HG03108 (cell line): Measurements from ENCODE around the gene ZNF541.
"Not testable (repeated sequence)": the region's sequence is repeated elsewhere in the genome, so short reads cannot be mapped to it uniquely, and the experiment has no call there.

Experiments used
- ATAC-seq: cut with Tn5 transposase; IDR thresholded peaks from one replicate; pipeline ENCODE4 v1.9.1; 2021; ENCODE audit warnings: moderate library complexity; ENCODE audit not compliant: unreplicated experiment

The ZNF541 gene

GRCh38 chr19:47599671-47600245 lies 26.8 kb upstream of the ZNF541 start:
- not testable (repeated sequence) for ATAC-seq

- ATAC-seq = no peak
Measured at GRCh38 chr19:47598407-47599349, 25.7 kb upstream of the ZNF541 start.

GRCh38 chr19:47595944-47596343 lies 23.0 kb upstream of the ZNF541 start:
- no peak for ATAC-seq

GRCh38 chr19:47593860-47594259 lies 20.9 kb upstream of the ZNF541 start:
- ATAC-seq = no peak

GRCh38 chr19:47589824-47590223 lies 16.9 kb upstream of the ZNF541 start:
- ATAC-seq = no peak

- ATAC-seq = no peak
Measured at GRCh38 chr19:47587295-47587694, 14.3 kb upstream of the ZNF541 start.

- not testable (repeated sequence) for ATAC-seq
Measured at GRCh38 chr19:47583161-47583560, 10.2 kb upstream of the ZNF541 start.

GRCh38 chr19:47582320-47582909 lies 9.5 kb upstream of the ZNF541 start:
- ATAC-seq = no peak

GRCh38 chr19:47581605-47582319 lies 8.8 kb upstream of the ZNF541 start:
- ATAC-seq = no peak

- ATAC-seq = no peak
Measured at GRCh38 chr19:47580397-47580796, 7.4 kb upstream of the ZNF541 start.

GRCh38 chr19:47572635-47573034 lies 313 bp downstream of the ZNF541 start:
- ATAC-seq = no peak

GRCh38 chr19:47569331-47569730 lies 3.6 kb downstream of the ZNF541 start:
- ATAC-seq = no peak

GRCh38 chr19:47564081-47564480 lies 8.9 kb downstream of the ZNF541 start:
- ATAC-seq = no peak

GRCh38 chr19:47561440-47562057 lies 11.4 kb downstream of the ZNF541 start:
- ATAC-seq = no peak

GRCh38 chr19:47560999-47561398 lies 11.9 kb downstream of the ZNF541 start:
- ATAC-seq = no peak

GRCh38 chr19:47550129-47550528 lies 22.8 kb downstream of the ZNF541 start:
- no peak for ATAC-seq

- no peak for ATAC-seq
Measured at GRCh38 chr19:47549261-47549862, 23.6 kb downstream of the ZNF541 start.

GRCh38 chr19:47547199-47547598 lies 25.7 kb downstream of the ZNF541 start:
- no peak for ATAC-seq

GRCh38 chr19:47545061-47545948 lies 27.6 kb downstream of the ZNF541 start:
- no peak for ATAC-seq
